HG03066 (cell line): ENCODE measurements around the gene SMIM38.
"Not testable (repeated sequence)": the region's sequence is repeated elsewhere in the genome, so short reads cannot be mapped to it uniquely, and the experiment has no call there.

Experiments used
- ATAC-seq: cut with Tn5 transposase; IDR thresholded peaks from one replicate; pipeline ENCODE4 v1.9.1; 2021; ENCODE audit warnings: low read depth; ENCODE audit not compliant: unreplicated experiment

SMIM38 gene

GRCh38 chr11:69121621-69122325 is 34.0 kb upstream of the SMIM38 start:
- no peak for ATAC-seq

GRCh38 chr11:69122326-69122629 is 33.5 kb upstream of the SMIM38 start:
- no peak for ATAC-seq

DNA sequence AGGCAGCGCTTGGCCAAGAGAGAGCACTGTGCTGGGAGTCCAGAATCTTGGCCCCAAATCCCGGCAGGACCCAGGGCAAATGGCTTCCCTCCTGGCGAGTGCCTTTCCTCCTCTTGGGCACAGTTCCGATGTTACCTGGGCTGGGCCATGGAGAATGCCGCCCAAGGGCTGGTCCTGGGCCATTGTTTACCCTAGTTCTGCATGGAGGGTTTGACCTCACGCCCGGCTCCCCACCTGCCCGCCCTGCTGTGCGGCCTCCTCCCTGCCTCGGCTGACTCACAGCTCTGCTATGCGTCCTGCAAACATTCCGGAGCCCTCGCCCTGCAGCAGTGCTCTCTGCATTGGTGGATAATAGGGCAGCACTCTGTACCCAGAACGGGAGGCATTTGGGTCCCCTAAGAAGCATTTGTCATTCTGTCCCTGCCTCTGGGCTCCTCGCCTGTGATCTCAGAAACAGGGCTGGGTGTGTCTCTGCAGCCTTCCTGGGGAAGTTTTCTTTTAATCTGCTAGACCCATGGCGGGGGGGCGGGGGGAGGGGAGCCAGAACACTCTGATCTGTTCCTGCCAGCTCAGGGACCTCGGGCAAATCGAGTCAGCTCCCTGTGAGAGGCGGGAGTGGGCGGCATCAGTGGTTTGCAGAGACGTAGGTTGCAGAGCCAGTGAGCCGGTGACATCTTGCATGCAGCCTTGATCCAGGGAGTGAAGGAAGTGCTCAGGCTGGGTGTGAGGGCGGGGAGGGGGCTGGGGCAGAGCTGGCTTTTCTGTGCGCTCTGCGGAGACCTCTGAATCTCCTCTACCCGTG is 32.9 kb upstream of the SMIM38 start:
- ATAC-seq = no peak

DNA sequence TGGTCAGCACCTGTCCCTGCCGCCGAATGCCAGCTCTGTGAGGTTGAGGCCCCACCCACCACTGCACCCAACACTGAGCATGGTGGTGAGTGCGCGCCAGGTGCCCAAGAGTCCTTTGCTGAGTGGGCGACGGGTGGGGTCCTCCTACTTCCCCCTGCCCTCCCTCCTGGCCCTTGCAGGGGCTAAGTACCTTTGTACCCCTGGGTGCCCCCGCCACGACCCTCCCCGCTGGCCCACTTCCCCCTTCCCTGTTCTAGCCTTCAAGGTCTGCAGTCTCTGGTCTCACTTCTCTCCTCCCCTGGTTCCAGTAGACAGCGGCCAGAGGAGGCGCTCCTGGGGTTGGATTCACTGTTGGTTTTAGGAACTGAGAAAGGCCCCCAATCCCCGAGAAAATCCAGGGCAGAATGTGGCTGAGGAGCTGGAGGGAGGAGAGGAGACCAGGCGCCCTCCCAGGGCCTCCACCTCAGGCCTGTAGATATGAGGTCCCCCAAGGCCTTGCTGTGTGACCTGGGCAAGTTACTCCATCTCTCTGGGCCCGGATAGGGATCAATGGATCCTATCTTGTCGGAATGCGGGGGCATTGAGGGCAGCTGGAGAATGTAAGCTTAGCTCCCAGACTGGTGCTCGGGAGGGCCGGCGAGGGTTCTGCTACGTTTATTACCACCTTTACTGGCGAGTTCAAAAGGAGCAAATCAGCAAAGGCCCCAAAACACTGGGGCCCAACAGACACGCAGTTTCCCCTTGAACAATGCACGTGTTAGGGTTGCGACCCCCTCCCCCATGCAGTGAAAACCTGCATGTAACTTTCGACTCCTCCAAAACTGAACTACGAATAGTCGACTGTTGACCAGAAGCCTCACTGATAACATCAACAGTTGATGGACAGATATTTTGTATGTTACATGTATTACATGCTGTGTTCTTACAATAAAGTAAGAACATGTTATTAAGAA is 31.9 kb upstream of the SMIM38 start:
- ATAC-seq = no peak

DNA sequence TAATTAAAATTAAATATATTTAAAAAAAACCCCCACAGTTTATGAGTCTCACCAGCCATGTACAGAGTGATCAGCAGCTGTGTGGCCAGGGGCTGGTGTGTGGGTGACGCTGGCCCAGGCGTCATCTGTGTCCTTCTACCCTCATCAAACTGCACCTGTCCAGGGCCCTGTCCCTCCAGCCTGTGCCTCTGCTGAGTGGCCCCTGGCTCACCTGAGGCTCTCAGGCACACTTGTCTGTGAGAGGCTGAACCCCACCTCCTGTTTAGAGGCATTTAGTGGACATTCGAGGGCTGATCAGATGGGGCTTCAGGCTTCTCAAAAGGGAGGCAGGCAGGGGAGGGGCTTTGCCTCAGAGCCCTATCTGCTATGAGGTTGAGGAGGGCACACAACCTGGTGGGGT is 29.9 kb upstream of the SMIM38 start:
- no peak for ATAC-seq

- no peak for ATAC-seq
Observed at GRCh38 chr11:69126286-69126685, 29.4 kb upstream of the SMIM38 start.

DNA sequence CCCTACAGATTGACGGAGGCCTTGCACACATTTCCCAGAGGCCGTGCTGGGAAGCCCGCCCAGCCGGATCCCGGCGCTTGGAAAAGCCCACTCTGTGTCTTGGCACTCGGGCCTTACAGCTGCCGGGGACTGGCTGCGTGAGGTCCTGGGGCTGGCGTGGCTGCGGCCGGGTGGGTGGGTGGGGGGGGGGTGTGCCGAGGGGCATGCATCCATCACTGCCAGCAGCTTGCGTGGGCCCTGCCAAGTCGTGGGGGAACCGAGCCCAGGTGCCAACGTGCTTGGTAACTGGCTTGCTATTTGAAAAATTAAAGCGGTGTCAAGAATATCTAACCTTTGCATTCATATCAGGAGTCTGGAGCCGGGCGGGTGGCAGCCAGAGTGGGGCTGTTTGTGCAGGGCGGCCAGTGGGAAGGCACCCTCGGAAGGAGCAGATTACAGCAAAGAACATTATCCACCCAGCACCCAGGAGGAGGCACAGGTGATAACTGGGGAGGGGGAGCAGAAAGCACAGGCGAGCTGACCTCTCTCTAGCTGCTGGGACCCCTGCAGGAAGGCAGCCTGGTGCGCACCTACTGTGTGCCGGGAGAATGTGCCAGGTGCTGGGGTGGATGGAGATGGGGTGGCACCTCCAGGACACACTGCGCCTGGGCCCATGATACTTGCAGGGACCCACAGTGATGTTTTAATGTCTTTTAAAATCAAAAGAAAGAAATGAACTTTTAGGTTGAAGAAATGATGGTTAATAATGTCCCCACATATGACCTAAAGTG is 28.5 kb upstream of the SMIM38 start:
- ATAC-seq = no peak

DNA sequence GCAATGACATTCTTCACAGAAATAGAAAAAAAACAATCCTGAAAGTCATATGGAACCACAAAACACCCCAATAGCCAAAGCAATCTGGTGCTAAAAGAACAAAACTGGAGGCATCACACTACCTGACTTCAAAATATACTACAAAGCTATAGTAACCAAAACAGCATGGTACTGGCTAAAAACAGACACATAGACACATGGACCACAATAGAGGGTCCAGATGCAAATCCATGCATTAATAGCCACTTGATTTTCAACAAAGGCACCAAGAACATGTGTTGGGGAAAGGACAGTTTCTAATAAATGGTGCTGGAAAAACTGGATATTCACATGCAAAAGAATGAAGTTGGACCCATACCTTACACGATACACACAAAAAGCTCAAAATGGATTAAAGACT is 27.9 kb upstream of the SMIM38 start:
- ATAC-seq = no peak

GRCh38 chr11:69129053-69129452 is 26.7 kb upstream of the SMIM38 start:
- no peak for ATAC-seq

DNA sequence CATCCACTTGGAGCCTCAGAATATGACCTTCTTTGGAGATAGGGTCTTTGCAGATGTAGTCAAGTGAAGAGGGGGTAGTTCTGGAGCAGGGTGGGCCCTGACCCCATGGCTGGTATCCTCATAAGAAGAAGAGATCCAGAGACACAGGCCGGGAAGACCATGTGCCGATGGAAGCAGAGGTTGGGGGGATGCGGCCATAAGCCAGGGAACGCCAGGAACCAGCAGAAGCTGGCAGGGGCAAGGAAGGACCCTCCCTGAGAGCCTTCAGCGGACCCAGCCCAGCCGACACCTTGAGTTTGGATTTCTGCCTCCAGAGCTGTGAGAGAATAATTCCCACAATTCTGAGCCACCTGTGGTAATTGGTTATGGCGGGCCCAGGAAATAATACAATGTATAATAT is 26.1 kb upstream of the SMIM38 start:
- no peak for ATAC-seq

DNA sequence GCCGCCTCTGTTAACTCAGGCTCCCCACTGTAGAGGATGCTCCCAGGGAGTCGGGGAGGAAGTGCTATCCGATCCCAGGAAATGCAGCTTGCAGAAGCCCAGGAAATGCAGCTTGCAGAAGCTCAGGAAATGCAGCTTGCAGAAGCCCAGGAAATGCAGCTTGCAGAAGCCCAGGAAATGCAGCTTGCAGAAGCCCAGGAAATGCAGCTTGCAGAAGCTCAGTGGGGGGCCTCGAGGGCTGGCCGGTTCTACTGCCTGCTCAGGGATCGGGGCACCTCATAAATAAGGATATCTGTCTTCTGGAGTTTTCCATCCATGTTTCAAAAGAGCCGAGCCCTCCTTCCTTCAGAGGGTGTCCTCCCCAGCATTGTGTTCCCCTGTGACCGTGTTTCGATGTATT is 25.1 kb upstream of the SMIM38 start:
- no peak for ATAC-seq

DNA sequence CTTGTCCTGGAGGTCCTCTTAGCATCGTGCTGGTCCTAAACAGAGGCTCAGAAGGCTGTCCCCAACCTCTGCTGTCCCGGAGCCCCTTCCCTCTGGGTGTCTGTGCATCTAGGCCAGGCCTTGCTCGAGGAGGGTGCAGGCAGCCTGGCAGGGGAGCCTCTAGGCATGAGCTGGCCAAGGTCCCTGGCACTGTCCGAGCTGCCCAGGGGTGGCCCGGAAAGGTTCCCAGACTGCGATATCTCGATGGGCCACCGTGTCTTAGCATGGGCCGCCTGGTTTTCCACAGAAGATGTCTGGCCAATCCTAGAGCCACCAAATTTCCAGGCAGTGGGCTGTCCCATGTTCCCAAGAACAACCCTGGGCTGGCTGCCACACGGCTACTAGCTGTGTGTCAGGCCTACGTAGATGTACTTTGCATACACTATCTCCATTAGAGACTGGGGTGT is 24.6 kb upstream of the SMIM38 start:
- no peak for ATAC-seq

DNA sequence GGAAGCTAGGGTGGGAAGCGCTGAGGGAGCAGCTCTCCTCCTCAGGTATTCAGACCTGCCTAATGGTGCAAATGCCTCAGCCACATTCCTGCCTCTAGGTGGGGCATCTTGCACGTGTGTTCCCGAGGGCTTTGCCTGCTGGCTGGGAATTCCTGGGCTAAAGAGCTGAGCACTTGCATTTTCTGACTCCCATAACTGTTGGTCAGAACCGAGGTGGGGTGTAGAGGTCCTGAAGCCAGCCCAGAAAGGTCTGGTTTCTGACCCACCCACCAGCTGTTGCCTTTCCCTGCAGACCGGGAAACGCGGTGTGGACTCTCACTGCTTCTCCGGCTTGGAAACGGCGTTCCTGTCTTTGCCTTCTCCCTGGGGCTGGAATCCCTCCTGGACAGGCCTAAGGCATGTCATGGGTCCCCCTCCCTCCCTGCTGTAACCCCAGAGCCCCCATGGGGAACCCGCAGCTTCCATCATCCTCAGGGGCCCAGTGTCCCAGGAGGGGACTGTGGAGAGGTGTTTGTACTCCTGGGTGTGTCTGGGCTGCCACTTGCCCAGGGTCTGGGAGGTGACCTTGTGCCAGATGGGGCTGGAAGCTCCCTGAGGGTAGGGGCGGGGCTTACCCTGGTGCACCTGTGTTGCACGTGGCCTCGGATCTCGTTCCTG is 24.0 kb upstream of the SMIM38 start:
- ATAC-seq = no peak

DNA sequence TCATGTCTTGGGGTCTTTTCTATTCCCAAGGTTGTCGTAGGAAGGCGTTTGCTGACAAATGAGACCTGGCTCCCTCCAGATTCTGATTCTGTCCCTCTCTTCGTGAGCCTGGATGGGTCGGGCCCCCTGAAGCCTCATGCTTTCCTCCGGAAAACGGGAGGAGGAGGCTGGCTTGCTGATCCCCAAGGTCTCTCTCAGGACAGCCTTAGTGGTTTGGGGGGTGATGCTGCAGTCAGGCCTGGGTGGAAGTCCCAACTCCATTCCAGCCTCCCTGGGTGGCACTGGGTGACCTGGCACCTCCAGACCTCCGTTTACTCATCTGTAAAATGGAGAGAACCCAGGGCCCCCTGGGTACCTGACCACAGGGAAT is 23.4 kb upstream of the SMIM38 start:
- ATAC-seq = no peak

- no peak for ATAC-seq
Observed at GRCh38 chr11:69133251-69133650, 22.5 kb upstream of the SMIM38 start.

- ATAC-seq = not testable (repeated sequence)
Observed at GRCh38 chr11:69134182-69134581, 21.6 kb upstream of the SMIM38 start.

GRCh38 chr11:69134957-69135356 is 20.8 kb upstream of the SMIM38 start:
- no peak for ATAC-seq

- ATAC-seq = no peak
Observed at GRCh38 chr11:69135420-69136363, 20.0 kb upstream of the SMIM38 start.

GRCh38 chr11:69136471-69136870 is 19.3 kb upstream of the SMIM38 start:
- no peak for ATAC-seq
